AG04450 (cell line): ENCODE results near the gene ZRSR2. TPM values are rescaled to one million over a fixed set of nuclear protein-coding genes. Genes with fewer than 3 reads are reported as not detected.

Source experiments
- CTCF ChIA-PET: fragments of 300-600, 350-600 bp; formaldehyde crosslinking; extraction: SDS; loops from one replicate; lab custom pipeline; 2022; ENCODE audit warnings: antibody characterized with exemption, inconsistent platforms; lab: Charles Lee
- POLR2A ChIA-PET: fragments of 350-600 bp; formaldehyde crosslinking; extraction: SDS; loops from one replicate; lab custom pipeline; 2021; ENCODE audit warnings: antibody characterized with exemption, inconsistent platforms; lab: Yijun Ruan, JAX
- DNase-seq: peaks from one replicate; pipeline ENCODE4 v3.0.0-alpha.2; 2011; ENCODE audit warnings: low read depth, low spot score
- H3K27ac ChIP-seq: one replicate; pipeline ENCODE4 v1.5.1; 2012; ENCODE audit warnings: low read depth, low read length, control low read depth
- H3K27me3 ChIP-seq: one replicate; pipeline ENCODE4 v1.6.0; 2012; ENCODE audit warnings: low read length; ENCODE audit not compliant: control insufficient read depth, insufficient read depth
- H3K4me3 ChIP-seq: 2 replicates; pipeline ENCODE4 v1.5.1; 2011; ENCODE audit warnings: mild to moderate bottlenecking, low read depth, low read length, control low read depth
- H3K9me3 ChIP-seq: 2 replicates; pipeline ENCODE4 v1.5.1; 2012; ENCODE audit warnings: low read length; ENCODE audit not compliant: control insufficient read depth, insufficient read depth
- CTCF ChIP-seq: IDR thresholded peaks from 2 replicates; pipeline ENCODE4 v1.5.1; 2011; ENCODE audit warnings: low read depth, low read length, control low read depth, inconsistent platforms
- polyA plus RNA-seq: library from polyadenylated mRNA; depleted of rRNA; stranded (reverse); fragments of >200 nt; gene quantifications from 2 replicates; pipeline ENCODE4 v1.2.3, GENCODE V29; 2011

ZRSR2 gene
- polyA plus RNA-seq, 1 experiment, result 7.7 TPM

- H3K4me3 ChIP-seq, result no peak overlapping the region
- no peak for DNase-seq
- POLR2A ChIA-PET, result no interaction called here
- no peaks in the 10 kb centered on the region for H3K27me3 ChIP-seq
- no peak for TF ChIP-seq CTCF
- CTCF ChIA-PET, result interaction anchor here (1.1 to 1.4 kb wide), 2 partner anchors 75 to 581 kb away, joined by 3 to 6 read pairs; no protein-coding TSS in a partner anchor
- no peaks in the 10 kb centered on the region for H3K9me3 ChIP-seq
- H3K27ac ChIP-seq, result no peak overlapping the region
Measured at GRCh38 chrX:15856222-15856587, 65.9 kb downstream of the ZRSR2 start.

- no peaks in the 10 kb centered on the region for H3K27me3 ChIP-seq
- no peak for TF ChIP-seq CTCF
- DNase-seq, result no peak
- ChIA-PET POLR2A (no interaction called here), CTCF (interaction anchor here (1.1 kb wide), 1 partner anchor 75 kb away, joined by 3 read pairs; no protein-coding TSS in a partner anchor)
- H3K9me3 ChIP-seq, result no peaks in the 10 kb centered on the region
- no peak overlapping the region for H3K4me3 ChIP-seq
- H3K27ac ChIP-seq, result no peak overlapping the region
Measured at GRCh38 chrX:15856636-15857035, 66.4 kb downstream of the ZRSR2 start.

GRCh38 chrX:15858051-15858450 lies 67.8 kb downstream of the ZRSR2 start:
- ChIA-PET CTCF (no interaction called here), POLR2A (no interaction called here)
- no peak for DNase-seq
- no peak overlapping the region for H3K4me3 ChIP-seq
- H3K27ac ChIP-seq, result no peak overlapping the region
- no peak for TF ChIP-seq CTCF
- no peaks in the 10 kb centered on the region for H3K9me3 ChIP-seq
- H3K27me3 ChIP-seq, result no peaks in the 10 kb centered on the region

- POLR2A ChIA-PET, result no interaction called here
- Histone ChIP-seq H3K27ac (no peak overlapping the region), H3K4me3 (no peak overlapping the region), H3K27me3 (no peaks in the 10 kb centered on the region), H3K9me3 (no peaks in the 10 kb centered on the region)
- DNase-seq, result no peak
- no peak for TF ChIP-seq CTCF
- CTCF ChIA-PET, result no interaction called here
Measured at GRCh38 chrX:15860921-15861320, 70.6 kb downstream of the ZRSR2 start.

GRCh38 chrX:15864023-15864422 lies 73.7 kb downstream of the ZRSR2 start:
- CTCF ChIA-PET, result no interaction called here
- no peak for TF ChIP-seq CTCF
- H3K9me3 ChIP-seq, result no peaks in the 10 kb centered on the region
- H3K27me3 ChIP-seq, result no peaks in the 10 kb centered on the region
- no peak overlapping the region for H3K4me3 ChIP-seq
- no peak overlapping the region for H3K27ac ChIP-seq
- POLR2A ChIA-PET, result no interaction called here
- no peak for DNase-seq
